Chondrocyte (in vitro differentiated cells): ENCODE measurements around the gene CCDC169. TPM values are rescaled to one million over a fixed set of nuclear protein-coding genes. Genes with fewer than 3 reads are reported as not detected.
"Not testable (repeated sequence)": the region's sequence is repeated elsewhere in the genome, so short reads cannot be mapped to it uniquely, and the experiment has no call there.

Source experiments
- DNase-seq: peaks from one replicate; pipeline ENCODE4 v3.0.0; 2021; ENCODE audit warnings: mixed read lengths, low spot score
- H3K27ac Mint-ChIP-seq: one replicate; pipeline ENCODE4 v1.8.0; 2021; ENCODE audit warnings: mild to moderate bottlenecking, moderate library complexity, mixed read lengths; ENCODE audit not compliant: unreplicated experiment
- H3K27me3 Mint-ChIP-seq: 2 replicates; pipeline ENCODE4 v1.8.0; 2021; ENCODE audit warnings: low read depth, mixed read lengths
- H3K36me3 Mint-ChIP-seq: 2 replicates; pipeline ENCODE4 v1.8.0; 2021; ENCODE audit warnings: low read depth, mixed read lengths
- H3K4me1 Mint-ChIP-seq: 2 replicates; pipeline ENCODE4 v1.8.0; 2021; ENCODE audit warnings: low read depth, mild to moderate bottlenecking, mixed read lengths
- H3K4me3 Mint-ChIP-seq: one replicate; pipeline ENCODE4 v1.8.0; 2021; ENCODE audit warnings: mild to moderate bottlenecking, moderate library complexity, mixed read lengths; ENCODE audit not compliant: unreplicated experiment
- H3K9me3 Mint-ChIP-seq: 2 replicates; pipeline ENCODE4 v1.8.0; 2021; ENCODE audit warnings: low read depth, mixed read lengths
- CTCF ChIP-seq: fragments of 200-600 bp; sonication (generic); IDR thresholded peaks from 2 replicates; pipeline ENCODE4 v1.5.0; 2021; ENCODE audit warnings: antibody characterized with exemption, mild to moderate bottlenecking, moderate library complexity
- total RNA-seq: library from RNA; stranded (reverse); gene quantifications from 3 replicates; pipeline ENCODE4 v1.2.1, GENCODE V29; 2021

The CCDC169 gene
- total RNA-seq, 1 donor from 2014 or later: 2.3 TPM

GRCh38 chr13:36337938-36338641 lies 40.5 kb upstream of the CCDC169 start:
- no peak for TF ChIP-seq CTCF
- no peak for DNase-seq
- Mint-ChIP-seq H3K4me1 (peaks cover 71% of the 10 kb centered on the region), H3K36me3 (peaks cover 7% of the 10 kb centered on the region), H3K4me3 (no peak overlapping the region), H3K27me3 (no peaks in the 10 kb centered on the region), H3K9me3 (no peaks in the 10 kb centered on the region), H3K27ac (no peak overlapping the region)

- Mint-ChIP-seq H3K4me3 (no peak overlapping the region), H3K27ac (no peak overlapping the region), H3K36me3 (peaks cover 25% of the 10 kb centered on the region), H3K27me3 (no peaks in the 10 kb centered on the region), H3K4me1 (peaks cover 68% of the 10 kb centered on the region), H3K9me3 (no peaks in the 10 kb centered on the region)
- TF ChIP-seq CTCF: no peak
- no peak for DNase-seq
Observed at GRCh38 chr13:36332986-36333385, 35.4 kb upstream of the CCDC169 start.

GRCh38 chr13:36332255-36332654 lies 34.6 kb upstream of the CCDC169 start:
- H3K27ac Mint-ChIP-seq: peak overlapping the region; percentile 66
- not testable (repeated sequence) for H3K27me3 Mint-ChIP-seq, H3K9me3 Mint-ChIP-seq, H3K4me3 Mint-ChIP-seq, DNase-seq
- peaks cover 61% of the 10 kb centered on the region for H3K4me1 Mint-ChIP-seq
- peaks cover 29% of the 10 kb centered on the region for H3K36me3 Mint-ChIP-seq

- Mint-ChIP-seq H3K36me3 (peaks cover 33% of the 10 kb centered on the region), H3K27ac (no peak overlapping the region), H3K4me1 (peaks cover 53% of the 10 kb centered on the region), H3K27me3 (no peaks in the 10 kb centered on the region), H3K4me3 (no peak overlapping the region), H3K9me3 (no peaks in the 10 kb centered on the region)
- no peak for TF ChIP-seq CTCF
- DNase-seq: no peak
Observed at GRCh38 chr13:36331280-36331679, 33.7 kb upstream of the CCDC169 start.

GRCh38 chr13:36329361-36329760 lies 31.7 kb upstream of the CCDC169 start:
- Mint-ChIP-seq H3K27me3 (no peaks in the 10 kb centered on the region), H3K9me3 (no peaks in the 10 kb centered on the region), H3K36me3 (peaks cover 36% of the 10 kb centered on the region), H3K4me1 (peaks cover 50% of the 10 kb centered on the region), H3K4me3 (no peak overlapping the region), H3K27ac (no peak overlapping the region)
- no peak for DNase-seq
- TF ChIP-seq CTCF: no peak

GRCh38 chr13:36328821-36329220 lies 31.2 kb upstream of the CCDC169 start:
- H3K4me1 Mint-ChIP-seq: peaks cover 50% of the 10 kb centered on the region
- no peaks in the 10 kb centered on the region for H3K27me3 Mint-ChIP-seq
- H3K36me3 Mint-ChIP-seq: peaks cover 36% of the 10 kb centered on the region
- no peak for TF ChIP-seq CTCF
- no peaks in the 10 kb centered on the region for H3K9me3 Mint-ChIP-seq
- no peak overlapping the region for H3K27ac Mint-ChIP-seq
- DNase-seq: no peak
- no peak overlapping the region for H3K4me3 Mint-ChIP-seq
